ENCODE data around the gene CIDEB. TPM values are rescaled to one million over a fixed set of nuclear protein-coding genes. Genes with fewer than 3 reads are reported as not detected.

The CIDEB gene
- total and polyA plus RNA-seq, 2 of the 13 experiments (the other 11 are each of a cell fraction or from before 2014, with no cell fraction given) = 35.8 to 110 TPM

DNA sequence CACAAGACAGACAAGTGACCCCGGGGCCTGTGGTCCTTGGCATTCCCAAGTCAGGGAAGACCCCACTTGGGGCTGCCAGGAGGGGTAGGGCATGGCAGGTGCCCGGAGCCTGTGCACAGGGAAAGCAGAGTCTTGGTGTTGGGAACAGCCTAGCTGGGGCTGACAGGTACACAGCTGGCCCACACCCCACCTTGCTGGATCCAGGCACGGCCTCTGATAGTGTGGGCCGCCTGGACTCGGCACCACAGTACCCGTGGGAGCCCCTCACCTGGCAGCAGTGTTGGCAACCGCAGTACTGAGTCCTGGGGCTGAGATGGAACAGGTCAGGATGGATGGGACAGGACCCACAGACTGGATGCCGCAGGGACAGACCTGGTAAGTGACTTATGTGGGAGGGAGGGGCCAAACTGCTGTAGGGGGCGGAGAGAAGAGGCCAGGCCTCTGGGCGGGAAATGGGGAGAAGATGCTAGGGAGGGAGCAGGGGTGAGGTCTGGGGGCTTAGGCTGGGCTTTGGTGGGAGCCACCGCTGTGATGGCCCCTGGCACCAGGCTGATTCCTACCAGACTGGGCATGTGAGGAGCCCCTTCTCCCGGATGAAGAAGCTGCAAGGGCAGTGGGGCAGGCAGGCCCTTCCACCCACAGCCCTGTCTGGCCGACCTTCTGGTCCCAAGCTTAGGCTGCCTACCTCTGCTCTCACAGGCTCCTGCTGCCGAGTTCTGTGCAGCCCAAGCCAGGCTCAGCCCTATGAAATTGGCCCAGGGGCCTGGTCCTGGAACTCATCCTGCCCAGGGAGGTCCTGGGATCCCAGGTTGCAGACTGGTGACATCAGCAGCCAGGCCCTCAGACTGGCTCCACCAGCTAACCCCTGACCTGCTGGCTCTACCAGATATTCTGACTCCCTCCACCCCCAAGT lies 44.7 kb downstream of the CIDEB start, which contains the start of gene TGM1 (continued):
- TF ChIP-seq, protein P1, sequence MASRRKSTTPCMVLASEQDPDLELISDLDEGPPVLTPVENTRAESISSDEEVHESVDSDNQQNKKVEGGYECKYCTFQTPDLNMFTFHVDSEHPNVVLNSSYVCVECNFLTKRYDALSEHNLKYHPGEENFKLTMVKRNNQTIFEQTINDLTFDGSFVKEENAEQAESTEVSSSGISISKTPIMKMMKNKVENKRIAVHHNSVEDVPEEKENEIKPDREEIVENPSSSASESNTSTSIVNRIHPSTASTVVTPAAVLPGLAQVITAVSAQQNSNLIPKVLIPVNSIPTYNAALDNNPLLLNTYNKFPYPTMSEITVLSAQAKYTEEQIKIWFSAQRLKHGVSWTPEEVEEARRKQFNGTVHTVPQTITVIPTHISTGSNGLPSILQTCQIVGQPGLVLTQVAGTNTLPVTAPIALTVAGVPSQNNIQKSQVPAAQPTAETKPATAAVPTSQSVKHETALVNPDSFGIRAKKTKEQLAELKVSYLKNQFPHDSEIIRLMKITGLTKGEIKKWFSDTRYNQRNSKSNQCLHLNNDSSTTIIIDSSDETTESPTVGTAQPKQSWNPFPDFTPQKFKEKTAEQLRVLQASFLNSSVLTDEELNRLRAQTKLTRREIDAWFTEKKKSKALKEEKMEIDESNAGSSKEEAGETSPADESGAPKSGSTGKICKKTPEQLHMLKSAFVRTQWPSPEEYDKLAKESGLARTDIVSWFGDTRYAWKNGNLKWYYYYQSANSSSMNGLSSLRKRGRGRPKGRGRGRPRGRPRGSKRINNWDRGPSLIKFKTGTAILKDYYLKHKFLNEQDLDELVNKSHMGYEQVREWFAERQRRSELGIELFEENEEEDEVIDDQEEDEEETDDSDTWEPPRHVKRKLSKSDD (CRISPR knock-in tag; IDR thresholded peaks at IDR 0.05; ENCODE audit: low read depth) = no peak
- TF ChIP-seq REPIN1 (CRISPR knock-in tag; IDR thresholded peaks at IDR 0.05; ENCODE audit: borderline replicate concordance, low read depth) (no peak), ZNF883 (CRISPR knock-in tag; IDR thresholded peaks at IDR 0.05; ENCODE audit: not compliant biosample characterization) (peak; percentile 62), ZNF83 (CRISPR knock-in tag; IDR thresholded peaks at IDR 0.05; ENCODE audit: borderline replicate concordance) (no peak), ZMYM2 (CRISPR knock-in tag; IDR thresholded peaks at IDR 0.05) (no peak), SP1 (IDR thresholded peaks at IDR 0.05) (no peak), SP1 (CRISPR knock-in tag; IDR thresholded peaks at IDR 0.05) (no peak), ZNF558 (CRISPR knock-in tag; IDR thresholded peaks at IDR 0.05; ENCODE audit: borderline replicate concordance) (no peak), CEBPB (IDR thresholded peaks at IDR 0.05; ENCODE audit: borderline replicate concordance, low read depth, low read length) (no peak), ATF7-NPFF (CRISPR knock-in tag; IDR thresholded peaks at IDR 0.05; ENCODE audit: low read depth) (no peak), ZNF546 (CRISPR knock-in tag; conservative IDR thresholded peaks at IDR 0.05) (no peak)
- TF ChIP-seq, protein P2, sequence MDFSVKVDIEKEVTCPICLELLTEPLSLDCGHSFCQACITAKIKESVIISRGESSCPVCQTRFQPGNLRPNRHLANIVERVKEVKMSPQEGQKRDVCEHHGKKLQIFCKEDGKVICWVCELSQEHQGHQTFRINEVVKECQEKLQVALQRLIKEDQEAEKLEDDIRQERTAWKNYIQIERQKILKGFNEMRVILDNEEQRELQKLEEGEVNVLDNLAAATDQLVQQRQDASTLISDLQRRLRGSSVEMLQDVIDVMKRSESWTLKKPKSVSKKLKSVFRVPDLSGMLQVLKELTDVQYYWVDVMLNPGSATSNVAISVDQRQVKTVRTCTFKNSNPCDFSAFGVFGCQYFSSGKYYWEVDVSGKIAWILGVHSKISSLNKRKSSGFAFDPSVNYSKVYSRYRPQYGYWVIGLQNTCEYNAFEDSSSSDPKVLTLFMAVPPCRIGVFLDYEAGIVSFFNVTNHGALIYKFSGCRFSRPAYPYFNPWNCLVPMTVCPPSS (IDR thresholded peaks at IDR 0.05) = no peak
- TF ChIP-seq, protein P3, sequence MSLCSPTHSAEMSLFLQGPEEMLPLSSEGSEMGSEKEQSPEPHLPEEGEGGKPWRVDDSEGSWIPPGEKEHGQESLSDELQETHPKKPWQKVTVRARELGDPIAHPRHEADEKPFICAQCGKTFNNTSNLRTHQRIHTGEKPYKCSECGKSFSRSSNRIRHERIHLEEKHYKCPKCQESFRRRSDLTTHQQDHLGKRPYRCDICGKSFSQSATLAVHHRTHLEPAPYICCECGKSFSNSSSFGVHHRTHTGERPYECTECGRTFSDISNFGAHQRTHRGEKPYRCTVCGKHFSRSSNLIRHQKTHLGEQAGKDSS (CRISPR knock-in tag; IDR thresholded peaks at IDR 0.05; ENCODE audit: borderline replicate concordance, low read depth) = no peak
- TF ChIP-seq, protein P4, sequence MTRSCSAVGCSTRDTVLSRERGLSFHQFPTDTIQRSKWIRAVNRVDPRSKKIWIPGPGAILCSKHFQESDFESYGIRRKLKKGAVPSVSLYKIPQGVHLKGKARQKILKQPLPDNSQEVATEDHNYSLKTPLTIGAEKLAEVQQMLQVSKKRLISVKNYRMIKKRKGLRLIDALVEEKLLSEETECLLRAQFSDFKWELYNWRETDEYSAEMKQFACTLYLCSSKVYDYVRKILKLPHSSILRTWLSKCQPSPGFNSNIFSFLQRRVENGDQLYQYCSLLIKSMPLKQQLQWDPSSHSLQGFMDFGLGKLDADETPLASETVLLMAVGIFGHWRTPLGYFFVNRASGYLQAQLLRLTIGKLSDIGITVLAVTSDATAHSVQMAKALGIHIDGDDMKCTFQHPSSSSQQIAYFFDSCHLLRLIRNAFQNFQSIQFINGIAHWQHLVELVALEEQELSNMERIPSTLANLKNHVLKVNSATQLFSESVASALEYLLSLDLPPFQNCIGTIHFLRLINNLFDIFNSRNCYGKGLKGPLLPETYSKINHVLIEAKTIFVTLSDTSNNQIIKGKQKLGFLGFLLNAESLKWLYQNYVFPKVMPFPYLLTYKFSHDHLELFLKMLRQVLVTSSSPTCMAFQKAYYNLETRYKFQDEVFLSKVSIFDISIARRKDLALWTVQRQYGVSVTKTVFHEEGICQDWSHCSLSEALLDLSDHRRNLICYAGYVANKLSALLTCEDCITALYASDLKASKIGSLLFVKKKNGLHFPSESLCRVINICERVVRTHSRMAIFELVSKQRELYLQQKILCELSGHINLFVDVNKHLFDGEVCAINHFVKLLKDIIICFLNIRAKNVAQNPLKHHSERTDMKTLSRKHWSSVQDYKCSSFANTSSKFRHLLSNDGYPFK (CRISPR knock-in tag; IDR thresholded peaks at IDR 0.05; ENCODE audit: borderline replicate concordance) = no peak
- TF ChIP-seq, protein P5, sequence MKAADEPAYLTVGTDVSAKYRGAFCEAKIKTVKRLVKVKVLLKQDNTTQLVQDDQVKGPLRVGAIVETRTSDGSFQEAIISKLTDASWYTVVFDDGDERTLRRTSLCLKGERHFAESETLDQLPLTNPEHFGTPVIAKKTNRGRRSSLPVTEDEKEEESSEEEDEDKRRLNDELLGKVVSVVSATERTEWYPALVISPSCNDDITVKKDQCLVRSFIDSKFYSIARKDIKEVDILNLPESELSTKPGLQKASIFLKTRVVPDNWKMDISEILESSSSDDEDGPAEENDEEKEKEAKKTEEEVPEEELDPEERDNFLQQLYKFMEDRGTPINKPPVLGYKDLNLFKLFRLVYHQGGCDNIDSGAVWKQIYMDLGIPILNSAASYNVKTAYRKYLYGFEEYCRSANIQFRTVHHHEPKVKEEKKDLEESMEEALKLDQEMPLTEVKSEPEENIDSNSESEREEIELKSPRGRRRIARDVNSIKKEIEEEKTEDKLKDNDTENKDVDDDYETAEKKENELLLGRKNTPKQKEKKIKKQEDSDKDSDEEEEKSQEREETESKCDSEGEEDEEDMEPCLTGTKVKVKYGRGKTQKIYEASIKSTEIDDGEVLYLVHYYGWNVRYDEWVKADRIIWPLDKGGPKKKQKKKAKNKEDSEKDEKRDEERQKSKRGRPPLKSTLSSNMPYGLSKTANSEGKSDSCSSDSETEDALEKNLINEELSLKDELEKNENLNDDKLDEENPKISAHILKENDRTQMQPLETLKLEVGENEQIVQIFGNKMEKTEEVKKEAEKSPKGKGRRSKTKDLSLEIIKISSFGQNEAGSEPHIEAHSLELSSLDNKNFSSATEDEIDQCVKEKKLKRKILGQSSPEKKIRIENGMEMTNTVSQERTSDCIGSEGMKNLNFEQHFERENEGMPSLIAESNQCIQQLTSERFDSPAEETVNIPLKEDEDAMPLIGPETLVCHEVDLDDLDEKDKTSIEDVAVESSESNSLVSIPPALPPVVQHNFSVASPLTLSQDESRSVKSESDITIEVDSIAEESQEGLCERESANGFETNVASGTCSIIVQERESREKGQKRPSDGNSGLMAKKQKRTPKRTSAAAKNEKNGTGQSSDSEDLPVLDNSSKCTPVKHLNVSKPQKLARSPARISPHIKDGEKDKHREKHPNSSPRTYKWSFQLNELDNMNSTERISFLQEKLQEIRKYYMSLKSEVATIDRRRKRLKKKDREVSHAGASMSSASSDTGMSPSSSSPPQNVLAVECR (CRISPR knock-in tag; IDR thresholded peaks at IDR 0.05; ENCODE audit: borderline replicate concordance) = no peak

Measured in HepG2 (cell line).